Effector CD4-positive, alpha-beta T cell (primary cell): ENCODE data around the gene TMEM209.
"Not testable (repeated sequence)": the region's sequence is repeated elsewhere in the genome, so short reads cannot be mapped to it uniquely, and the experiment has no call there.

Experiments
- DNase-seq: peaks from one replicate; pipeline ENCODE4 v3.0.0-alpha.2; 2020

TMEM209 gene

GRCh38 chr7:130157700-130158099 is 47.5 kb downstream of the TMEM209 start:
- no peak for DNase-seq

DNA sequence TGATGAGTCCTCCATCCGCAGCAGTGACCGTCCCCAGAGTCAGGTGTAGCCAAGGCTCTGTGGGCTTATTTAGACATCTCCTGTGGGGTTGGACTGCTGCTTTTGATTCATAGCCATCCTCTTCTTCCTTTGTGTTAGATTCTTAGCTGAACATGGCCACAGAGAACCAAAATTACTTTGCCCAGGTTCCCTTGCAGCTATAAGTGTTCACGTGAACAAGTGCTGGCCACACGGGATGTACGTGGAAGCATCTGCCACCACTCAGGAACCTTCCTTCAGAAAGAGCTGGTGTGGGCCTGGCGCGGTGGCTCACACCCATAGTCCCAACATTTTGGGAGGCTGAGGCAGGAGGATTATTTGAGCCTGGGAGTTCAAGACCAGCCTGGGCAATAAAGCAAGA is 49.1 kb downstream of the TMEM209 start:
- DNase-seq, result no peak

- no peak for DNase-seq
Measured at GRCh38 chr7:130154501-130155317, 50.5 kb downstream of the TMEM209 start.

DNA sequence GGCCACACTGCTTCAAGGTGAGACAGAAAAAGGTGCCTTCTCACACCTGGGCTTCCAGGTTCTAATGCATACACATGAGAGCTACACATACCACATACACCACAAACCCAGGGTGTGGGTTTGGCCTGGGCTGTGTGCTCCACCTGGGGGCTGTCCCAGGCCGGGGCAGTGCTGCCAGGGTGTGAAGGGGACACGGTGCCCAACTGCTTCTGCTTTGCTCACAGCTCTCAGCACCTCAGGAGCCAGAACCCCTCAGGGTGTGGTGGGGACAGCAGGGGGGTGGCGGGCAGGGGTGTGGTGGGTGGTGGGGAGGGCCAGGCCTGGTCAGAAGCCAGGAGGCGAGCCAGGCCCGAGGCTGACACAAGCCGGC is 51.1 kb downstream of the TMEM209 start:
- no peak for DNase-seq

DNA sequence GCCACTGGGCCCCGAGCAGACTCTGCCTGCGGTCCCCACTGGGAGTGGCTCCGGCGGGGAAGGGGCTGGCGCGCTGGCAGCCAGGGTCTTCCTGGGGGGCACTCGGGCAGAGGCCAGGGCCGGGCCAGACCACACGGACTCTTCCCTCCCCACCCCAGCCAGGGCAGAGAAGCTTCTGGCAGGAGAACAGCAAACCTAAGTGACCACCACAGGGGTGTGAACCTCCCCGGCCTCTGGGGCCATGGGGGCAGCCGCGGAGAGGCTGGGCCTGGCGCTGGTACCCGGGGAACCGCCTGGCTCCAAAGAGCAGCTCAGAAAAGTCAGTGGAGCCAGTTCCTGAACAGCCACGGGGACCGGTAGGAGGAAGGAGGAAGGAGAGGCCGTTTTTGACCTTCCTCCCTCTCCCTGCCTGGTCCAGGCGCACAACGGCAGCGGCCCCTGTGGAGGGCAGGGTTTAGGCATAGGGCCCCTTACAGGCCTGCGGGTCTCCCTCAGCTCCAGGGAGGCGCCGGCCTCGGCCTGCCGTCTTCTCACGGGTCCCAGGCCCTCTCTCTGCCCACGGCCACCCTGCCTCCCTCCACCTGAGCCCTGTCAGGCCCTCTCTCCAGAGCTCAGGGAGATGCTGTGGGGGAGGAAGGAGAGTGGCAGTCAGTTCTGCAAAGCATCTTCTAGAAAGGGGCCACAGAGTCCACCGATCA is 51.8 kb downstream of the TMEM209 start:
- no peak for DNase-seq

- DNase-seq, result no peak
Measured at GRCh38 chr7:130152493-130153210, 52.6 kb downstream of the TMEM209 start.

GRCh38 chr7:130151591-130152492 is 53.4 kb downstream of the TMEM209 start:
- no peak for DNase-seq

GRCh38 chr7:130150587-130150986 is 54.6 kb downstream of the TMEM209 start:
- DNase-seq, result no peak

DNA sequence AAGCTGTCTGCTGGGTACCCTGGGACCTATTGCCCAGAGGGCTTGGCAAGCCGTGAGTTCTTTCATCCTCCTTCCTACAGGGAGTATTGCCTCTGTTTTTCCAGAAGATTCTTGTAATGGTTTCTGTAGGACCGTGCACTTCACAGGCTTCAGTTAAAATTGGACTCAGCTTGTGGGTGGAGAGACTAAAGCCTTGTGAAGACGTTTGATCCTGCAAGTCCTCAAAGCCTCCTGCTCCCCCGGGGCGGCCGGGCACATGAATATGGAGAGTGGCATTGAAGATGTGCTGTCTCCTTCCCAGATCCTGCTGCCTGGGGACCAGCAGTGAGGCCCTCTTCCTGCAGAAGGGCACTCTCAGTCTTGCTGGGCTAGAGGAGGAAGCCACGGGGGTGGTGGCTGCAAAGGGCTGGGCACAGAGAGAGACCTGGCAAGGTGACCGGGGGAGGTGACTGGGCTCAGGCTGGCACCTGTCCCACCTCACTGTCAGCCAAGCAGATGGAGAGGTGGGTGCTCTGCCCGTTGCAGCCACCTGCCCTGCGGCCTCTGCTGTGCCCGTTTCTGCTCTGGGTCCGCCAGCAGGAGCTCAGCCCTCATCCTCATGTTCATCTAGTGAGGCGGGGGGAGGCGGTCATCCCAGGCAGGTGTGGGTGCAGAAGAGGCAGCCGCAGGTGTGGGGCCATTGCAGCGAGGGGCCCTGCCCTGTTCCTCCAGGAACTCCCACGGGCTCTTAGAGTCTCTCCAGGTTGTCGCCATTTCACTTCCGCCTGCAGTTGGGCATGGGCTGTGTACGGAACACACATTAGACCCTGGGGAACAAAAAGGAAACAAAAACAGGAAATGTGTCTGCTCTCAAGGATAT is 55.7 kb downstream of the TMEM209 start:
- no peak for DNase-seq

- no peak for DNase-seq
Measured at GRCh38 chr7:130148561-130148960, 56.6 kb downstream of the TMEM209 start.

GRCh38 chr7:130147710-130148325 is 57.4 kb downstream of the TMEM209 start:
- no peak for DNase-seq

GRCh38 chr7:130146693-130147405 is 58.4 kb downstream of the TMEM209 start:
- no peak for DNase-seq

DNA sequence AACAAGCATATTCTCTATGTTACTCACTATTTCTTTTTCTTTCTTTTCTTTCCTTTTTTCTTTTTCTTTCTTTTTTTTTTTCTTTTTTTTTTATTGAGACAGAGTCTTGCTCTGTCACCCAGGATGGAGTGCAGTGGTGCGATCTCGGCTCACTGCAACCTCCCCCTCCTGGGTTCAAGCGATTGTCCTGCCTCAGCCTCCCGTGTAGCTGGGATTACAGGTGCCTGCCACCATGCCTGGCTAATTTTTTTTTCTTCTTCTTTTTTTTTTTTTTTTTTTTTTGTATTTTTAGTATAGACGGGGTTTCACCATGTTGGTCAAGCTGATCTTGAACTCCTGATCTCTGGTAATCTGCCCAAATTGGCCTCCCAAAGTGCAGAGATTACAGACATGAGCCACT is 59.1 kb downstream of the TMEM209 start:
- DNase-seq, result not testable (repeated sequence)

- DNase-seq, result no peak
Measured at GRCh38 chr7:130145424-130146100, 59.6 kb downstream of the TMEM209 start.

DNA sequence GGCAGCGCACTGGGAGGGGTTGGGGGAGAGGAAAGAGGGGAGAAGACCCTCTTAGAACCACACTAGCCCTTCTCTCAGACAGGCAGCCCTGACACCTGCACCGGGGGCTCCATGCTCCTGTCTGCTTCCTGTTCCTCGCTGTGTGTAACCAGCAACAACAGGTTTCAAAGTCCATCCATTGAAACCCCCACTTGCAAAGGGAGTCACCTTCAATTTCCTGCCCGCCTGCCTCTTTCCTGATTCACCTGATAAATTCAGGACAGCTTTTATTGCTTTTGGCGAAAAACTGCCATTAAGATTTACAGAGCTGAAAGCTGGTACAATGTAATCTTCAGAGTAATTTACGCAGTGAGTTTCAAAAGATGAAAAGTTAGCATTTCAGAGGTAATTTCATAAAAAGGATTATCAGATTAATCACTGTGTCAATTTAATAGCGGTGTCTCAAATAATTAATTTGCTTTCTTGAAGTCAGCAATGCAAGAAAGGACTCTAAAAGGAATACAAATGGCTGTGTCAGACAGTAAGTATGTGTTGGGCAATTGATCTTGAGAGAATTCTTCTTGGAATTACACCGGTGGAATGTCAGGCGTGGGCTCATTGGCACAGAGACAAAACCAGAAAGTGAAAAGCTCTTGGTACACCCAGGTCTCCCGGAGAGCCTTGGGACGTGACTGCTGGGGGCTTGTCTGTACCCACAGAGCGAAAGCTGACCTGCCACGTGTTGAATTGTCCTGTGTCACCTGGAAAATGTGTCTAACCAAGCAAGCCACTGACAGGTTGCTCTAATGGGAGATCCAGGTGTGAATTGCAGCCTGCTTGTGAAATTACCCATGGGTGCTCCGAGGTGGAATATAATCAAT is 60.7 kb downstream of the TMEM209 start:
- no peak for DNase-seq

DNA sequence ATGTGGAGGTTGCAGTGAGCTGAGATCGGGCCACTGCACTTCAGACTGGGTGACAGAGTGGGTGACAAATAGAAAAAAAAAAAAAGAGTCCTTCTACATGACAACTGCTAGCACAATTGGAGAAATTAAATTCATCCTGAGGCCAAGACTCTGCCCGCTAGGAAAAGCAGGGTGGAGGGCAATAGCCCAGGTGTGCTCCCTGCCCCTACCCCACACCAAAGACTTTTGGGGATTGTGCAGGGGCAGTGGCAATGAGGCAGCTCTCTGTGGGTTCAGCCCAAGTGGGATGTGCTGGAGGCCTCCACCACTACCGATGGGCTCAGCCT is 61.3 kb downstream of the TMEM209 start:
- no peak for DNase-seq

- DNase-seq, result no peak
Measured at GRCh38 chr7:130143334-130143732, 61.9 kb downstream of the TMEM209 start.

GRCh38 chr7:130142654-130143333 is 62.4 kb downstream of the TMEM209 start:
- DNase-seq, result no peak
